CD4-positive, alpha-beta T cell treated with Interleukin-4 for 1 hour (primary cell): ENCODE data around the gene BRD4.
"Not testable (repeated sequence)": the region's sequence is repeated elsewhere in the genome, so short reads cannot be mapped to it uniquely, and the experiment has no call there.

Experiments used
- DNase-seq, 2 donors: peaks; one replicate each; pipeline ENCODE4 v3.0.0-alpha.2; 2020 to 2022

Gene BRD4

DNA sequence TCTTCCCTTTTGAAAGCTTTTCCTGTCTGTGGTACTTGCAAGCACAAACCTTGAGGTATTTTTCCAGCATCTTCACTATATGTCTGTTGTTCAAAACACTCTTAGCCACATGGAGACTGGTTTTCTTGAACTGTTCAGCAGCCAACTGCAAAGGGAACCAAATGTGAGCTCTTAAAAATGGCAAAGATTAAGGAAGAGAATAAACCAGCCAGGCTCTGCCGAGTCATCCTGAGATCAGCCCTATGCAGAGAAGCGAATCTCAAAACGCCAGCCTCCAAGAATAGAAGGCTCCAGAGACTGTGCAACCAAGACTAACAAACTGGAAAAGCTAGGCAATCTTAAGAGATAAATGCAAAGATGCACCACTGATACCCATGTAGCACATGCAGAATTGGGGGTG is 26.6 kb upstream of the BRD4 start:
- DNase-seq, result no peak

DNA sequence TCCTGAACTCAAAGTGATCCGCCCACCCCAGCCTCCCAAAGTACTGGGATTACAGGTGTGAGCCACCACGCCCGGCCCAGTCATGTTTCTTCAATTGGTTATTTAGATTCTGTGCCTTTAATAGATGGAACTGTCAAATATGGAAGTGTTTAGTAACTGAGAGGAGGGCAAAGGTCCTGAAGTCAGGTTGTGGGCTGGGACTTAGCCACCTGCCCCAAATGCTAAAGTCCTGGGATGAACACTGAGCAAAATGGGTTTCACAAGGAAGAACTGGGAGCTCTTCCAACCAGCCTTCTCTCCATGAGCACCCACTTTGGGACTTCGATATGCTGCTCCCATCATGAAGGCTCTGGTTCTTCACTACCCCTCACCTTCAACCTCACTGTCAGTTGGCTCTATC is 25.6 kb upstream of the BRD4 start:
- DNase-seq, result no peak

DNA sequence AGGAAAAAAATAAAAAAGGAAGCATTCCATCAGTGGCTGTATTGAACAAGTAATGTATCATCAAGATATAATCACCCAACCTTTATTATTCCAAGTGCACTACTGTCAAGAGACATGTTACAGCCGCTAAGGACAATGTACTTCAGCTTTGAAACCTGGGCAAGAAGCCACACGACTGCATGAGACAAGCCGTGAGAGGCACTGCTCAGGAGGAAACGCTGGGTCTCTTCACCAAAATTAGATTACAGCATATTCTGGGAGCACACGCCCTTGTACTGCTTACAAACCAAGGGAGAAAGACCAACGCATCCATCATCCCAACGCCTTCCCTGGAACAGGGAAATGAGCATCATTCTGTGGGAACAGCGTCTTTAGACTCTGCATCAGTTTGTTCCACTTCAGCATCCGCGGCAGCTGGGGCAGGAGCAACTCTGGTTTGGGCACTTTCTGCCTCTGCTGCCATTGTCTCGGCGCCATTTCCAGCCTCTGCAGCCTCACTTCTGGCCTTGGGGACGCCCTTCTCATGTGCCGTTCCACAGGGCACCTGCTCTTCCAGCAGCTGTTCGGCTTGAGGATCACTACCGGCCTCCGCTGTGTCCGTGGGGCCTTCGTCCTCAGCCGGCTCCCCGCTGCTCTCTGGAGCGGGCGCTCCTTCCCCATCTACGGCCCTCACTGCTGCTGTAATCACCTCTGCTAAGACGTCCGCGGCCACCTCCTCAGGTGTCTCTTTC is 22.4 kb upstream of the BRD4 start:
- DNase-seq, result no peak

GRCh38 chr19:15353908-15354307 is 21.6 kb upstream of the BRD4 start:
- no peak for DNase-seq

- not testable (repeated sequence) for DNase-seq
Observed at GRCh38 chr19:15352535-15352934, 20.2 kb upstream of the BRD4 start.

DNA sequence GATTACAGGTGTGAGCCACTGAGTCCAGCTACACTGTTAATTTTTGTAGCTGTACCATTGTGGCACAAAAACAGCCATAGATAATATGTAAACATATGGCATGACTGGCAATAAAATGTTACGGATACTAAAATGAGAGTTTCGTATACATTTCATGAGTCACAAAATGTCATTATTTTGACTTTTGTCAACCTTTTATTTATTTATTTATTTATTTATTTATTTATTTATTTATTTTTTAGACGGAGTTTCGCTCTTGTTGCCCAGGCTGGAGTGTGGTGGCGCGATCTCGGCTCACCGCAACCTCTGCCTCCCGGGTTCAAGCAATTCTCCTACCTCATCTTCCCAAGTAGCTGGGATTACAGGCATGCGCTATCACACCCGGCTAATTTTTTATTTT is 9.0 kb upstream of the BRD4 start:
- DNase-seq, result not testable (repeated sequence)

DNA sequence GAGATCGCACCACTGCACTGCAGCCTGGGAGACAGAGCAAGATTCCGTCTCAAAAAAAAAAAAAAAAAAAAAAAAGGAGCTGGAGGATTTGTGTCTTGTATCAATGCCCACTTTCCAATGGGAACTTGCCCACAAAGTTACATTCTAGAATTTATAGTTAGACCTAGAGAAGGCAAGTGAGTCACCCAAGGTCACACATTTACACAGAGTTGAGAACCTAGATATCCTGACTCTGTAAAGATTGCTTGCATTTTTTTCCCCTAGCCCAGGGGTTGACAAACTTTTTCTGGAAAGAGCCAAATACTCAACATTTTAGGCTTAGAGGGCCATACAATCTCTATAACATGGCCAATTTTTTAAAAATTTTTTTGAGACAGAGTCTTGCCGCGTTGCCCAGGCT is 7.7 kb upstream of the BRD4 start:
- no peak for DNase-seq

DNA sequence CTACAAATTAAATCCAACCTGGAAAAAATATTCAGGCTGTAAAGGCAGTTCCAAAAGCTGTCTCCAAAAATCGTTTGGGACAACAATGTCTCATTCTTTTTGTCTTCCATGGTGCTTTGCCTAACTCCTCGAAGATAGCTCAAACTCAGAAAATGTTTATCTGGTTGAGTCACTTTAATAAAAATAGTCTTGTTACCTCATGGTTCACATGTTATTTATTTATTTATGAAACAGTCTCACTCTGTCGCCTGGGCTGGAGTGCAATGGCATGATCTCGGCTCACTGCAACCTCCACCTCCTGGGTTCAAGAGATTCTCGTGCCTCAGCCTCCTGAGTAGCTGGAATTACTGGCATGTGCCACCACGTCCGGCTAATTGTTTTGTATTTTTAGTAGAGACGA is 4.9 kb upstream of the BRD4 start:
- no peak for DNase-seq

DNA sequence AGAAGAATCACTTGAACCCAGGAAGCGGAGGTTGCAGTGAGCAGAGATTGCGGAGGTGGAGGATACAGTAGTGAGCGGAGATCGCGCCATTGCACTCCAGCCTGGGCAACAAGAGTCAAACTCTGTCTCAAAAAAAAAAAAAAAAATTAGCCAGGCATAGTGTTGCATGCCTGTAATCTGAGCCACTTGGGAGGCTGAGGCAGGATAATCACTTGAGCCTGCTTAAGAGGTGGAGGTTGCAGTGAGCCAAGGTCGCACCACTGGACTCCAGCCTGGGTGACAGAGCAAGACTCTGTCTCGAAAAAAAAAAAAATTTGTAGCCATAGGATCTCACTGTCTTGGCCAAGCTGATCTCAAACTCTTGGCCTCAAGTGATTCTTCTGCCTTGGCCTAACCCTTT is 3.7 kb upstream of the BRD4 start:
- DNase-seq, result not testable (repeated sequence)

- DNase-seq, result peak; percentile 61 to 70
Observed at GRCh38 chr19:15331419-15332310, 674 bp downstream of the BRD4 start.

DNA sequence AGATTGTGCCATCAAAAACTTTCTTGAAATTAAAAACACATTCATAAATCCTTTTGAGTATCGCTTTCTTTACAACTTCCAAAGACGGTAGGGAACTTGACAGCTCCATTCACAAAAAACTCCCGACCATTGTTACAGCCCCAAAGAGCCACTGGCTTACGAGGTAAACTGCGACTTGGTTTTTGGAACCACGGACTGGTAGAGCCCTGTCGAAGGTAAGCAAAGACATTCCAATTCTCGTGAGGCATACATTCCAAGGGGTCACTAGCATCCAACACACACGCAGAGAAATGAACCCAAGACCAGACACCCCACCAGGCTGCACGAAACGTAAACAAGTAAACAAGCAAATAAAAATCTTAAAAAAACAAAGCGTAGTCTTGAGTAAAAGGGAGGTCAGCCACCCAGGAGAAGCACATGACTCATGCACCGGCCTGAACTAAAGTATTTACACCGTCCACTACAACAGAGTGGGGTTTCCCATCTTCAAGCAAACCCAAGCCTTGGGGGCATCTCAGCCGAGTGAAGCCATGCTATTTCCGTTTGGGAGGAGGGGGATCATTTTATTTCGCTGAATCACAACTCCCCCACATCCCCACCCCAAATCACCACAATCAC is 1.4 kb downstream of the BRD4 start:
- DNase-seq, result peak; percentile 34 to 46

DNA sequence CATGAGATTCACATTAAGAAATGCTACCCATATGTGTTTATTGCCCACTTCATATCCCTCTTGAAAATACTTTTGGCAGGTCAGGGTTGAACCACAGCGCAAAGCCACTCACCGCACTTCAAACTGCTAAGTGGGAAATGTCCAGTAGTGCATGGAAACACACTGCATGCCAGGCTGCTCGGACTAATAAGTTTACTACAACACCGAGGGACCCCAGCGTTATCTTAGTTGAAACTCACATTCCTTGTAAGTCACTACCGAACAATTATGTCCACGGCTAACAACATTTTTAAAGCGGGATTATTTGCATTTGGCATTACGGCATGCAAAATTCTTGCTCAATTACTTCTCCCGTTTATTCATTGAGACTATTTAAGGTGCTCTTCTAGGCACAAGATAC is 4.0 kb downstream of the BRD4 start:
- no peak for DNase-seq

DNA sequence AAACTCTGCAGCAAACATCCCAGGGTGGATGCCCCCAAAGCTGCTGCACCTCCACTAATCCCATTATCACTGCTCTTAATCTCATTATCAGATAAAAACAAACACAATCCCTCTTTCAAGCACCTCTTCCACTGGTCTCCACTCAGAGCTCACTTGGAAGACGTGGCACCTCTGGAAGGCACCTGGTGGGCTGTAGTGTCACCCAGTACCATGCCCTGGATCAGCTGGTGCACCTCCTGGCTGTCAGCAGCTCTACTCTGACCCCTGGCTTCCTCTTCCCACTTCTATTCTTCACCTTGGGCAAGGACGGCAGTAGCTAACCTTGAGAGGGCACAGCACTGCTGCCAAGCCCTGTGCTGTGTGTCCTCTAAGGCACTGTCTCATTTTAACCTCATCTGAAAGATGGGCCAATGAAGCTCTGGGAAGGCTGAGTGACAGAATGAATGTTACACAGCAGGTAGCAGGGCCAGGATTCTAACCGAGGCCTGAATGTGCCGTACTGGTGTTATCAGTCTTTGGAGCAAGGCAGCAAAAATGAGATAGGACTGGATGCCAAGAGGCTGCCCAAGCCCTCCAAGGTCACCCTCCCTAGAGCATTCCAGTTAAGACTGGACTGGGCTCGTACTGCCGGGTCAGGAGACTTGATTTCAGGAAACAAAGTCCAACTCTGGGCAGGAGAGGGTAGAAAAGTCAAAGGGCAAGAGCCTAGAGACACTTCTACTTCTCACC is 7.4 kb downstream of the BRD4 start:
- no peak for DNase-seq

- no peak for DNase-seq
Observed at GRCh38 chr19:15323496-15324235, 8.7 kb downstream of the BRD4 start.

DNA sequence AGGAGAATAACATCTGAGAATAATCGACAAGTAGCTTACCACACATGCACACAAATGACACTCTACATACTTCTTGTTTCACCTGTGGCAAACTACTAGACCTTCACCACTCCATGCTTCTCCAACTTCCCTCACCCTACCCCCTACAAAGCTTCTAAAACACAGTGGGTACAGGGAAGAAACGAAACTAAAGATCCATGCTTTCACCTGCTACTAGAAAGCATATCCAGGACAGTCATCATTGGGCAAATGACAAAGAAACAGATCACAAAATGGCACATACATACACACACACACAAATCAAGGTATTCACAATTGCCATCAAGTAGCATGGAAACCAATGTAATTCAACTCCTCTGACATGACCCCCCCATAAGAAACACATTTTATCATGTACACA is 10.6 kb downstream of the BRD4 start:
- no peak for DNase-seq

DNA sequence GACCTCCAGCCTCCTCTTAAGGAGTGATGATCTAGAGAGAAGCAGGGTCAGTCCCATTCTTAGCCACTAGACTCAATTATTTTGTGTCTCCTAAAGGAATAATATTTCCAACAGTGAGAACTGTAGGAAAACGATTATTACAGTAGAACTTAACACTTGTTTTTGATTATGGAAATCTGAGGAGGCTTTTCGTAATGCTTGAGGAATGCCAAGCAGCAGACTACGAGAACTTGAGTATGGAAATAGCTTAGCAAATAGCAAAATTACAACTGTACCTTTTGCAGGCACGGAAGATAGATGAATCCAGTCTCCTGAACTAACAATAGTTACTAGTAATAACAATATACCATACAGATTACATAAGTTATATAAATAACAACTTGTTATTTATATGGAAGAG is 12.2 kb downstream of the BRD4 start:
- no peak for DNase-seq

GRCh38 chr19:15318241-15318691 is 14.1 kb downstream of the BRD4 start:
- peak in 1 of 2 donors; percentile 58 for DNase-seq

DNA sequence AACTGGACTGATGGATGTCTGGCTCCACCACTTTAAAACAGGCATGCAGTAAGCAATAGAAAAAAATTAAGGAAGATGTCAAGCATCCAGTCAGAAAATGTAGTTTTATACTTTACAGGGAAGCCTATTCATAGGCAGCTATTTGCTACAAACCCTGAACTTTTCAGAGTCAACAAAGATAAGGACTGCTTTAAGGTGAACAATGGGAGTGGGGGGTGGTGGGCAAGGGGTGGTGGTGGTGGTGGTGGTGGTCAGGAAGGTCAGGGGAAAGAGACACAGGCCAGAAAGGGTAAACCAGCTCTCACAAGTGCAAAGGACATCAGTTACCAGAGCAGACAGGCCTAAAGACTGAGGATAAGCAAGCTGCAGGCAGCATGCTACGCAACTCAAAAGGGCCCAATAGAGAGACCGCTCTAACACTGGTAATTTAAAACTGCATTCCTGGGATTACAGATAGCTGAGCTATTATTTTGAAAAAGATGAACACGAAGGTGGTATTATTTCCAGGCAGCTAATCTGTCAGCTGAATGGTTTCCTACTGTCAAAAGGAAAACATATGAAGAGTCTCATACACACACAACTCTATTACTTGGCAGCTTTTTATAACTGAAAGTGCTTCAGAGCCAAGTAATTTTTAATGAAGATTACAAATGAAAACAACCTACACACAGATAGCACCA is 14.8 kb downstream of the BRD4 start:
- no peak for DNase-seq

DNA sequence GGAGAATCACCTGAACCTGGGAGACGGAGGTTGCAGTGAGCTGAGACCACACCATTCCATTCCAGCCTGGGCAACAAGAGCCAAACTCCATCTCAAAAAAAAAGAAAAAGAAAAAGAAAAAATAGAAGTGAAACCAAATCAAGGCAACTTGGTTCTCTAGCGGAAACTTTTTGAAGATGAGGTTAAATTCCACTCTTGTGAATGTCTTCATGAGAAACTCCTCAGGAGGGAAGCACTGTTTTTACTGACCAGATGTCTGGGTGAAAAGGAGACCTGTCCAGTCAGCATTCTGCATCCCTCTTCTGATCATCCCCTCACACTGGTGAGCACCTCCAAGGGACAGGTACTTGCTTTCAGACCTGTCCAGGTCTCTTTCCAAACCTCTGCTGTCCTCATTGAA is 15.8 kb downstream of the BRD4 start:
- DNase-seq, result no peak

- no peak for DNase-seq
Observed at GRCh38 chr19:15315101-15315500, 17.2 kb downstream of the BRD4 start.

- DNase-seq, result no peak
Observed at GRCh38 chr19:15313649-15314279, 18.6 kb downstream of the BRD4 start.
